Epidermal melanocyte (primary cell): Measurements from ENCODE around the gene PPP1R3A.

Experiments
- DNase-seq: peaks from one replicate; pipeline ENCODE4 v3.0.0; 2011; ENCODE audit warnings: low spot score; ENCODE audit not compliant: insufficient read length

Gene PPP1R3A

DNA sequence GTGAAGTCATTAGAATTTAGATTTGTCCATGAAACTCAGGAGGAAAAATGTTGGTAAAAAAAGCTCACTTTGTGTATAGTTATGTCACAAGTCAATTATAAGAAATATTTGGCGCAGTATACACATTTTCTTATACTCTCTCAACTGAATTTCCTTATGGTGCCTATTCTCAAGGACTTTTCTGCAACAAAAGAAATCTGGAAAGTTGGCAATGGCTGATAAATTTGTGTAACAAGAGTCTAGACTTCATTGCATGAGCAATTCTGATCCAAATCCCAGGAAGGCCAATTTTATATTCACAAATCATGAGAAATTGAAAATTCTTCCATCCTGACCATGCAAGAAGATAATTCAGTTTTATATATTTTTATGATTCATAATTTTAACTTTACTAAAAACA, 35.7 kb downstream of the PPP1R3A start:
- DNase-seq = no peak

DNA sequence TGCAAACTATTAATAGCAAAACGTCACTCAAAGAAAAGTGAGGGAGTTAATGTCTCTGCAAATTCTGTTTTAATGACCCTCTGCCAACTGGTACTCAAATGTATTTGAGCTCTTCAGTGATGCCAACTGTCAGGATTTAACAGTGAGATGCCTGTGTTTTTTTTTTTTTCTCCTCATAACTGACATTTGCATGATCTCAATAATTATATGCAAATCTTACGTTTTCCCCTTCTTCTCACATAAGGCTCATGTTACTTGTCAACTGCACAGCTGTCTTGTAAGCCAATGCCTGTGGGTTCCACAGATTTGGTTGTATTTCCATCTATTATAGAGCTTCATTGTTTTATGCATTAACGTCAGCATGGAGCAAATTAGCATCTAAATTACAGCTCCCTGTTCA, 38.2 kb downstream of the PPP1R3A start:
- no peak for DNase-seq

DNA sequence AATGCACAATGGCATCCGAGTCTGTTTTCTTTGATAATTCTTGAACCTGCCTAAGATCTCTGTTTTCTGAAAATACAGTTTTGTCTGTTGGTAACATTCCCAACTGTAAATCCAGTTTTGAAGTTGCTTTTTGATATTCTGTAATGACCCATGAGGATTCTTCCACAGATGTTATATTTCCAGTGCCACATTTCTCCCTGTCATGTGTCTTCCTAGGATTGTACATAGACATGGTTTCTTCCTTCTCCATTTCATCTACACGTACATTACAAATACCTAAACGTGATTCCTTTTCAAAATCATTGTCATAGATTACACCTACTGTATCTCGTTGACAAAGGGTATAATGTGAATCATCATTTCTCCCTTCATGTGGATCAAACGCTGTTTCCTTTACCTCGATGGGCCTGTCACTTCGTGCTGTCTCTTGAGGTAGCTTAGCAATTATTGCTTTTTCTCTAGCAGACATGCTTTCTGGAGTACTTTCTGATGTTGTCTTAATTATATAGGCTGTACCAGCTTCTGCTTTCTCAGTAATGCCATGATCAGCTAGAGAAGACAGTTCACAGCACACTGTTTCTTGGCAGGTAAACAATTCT, 40.3 kb downstream of the PPP1R3A start:
- DNase-seq = no peak

DNA sequence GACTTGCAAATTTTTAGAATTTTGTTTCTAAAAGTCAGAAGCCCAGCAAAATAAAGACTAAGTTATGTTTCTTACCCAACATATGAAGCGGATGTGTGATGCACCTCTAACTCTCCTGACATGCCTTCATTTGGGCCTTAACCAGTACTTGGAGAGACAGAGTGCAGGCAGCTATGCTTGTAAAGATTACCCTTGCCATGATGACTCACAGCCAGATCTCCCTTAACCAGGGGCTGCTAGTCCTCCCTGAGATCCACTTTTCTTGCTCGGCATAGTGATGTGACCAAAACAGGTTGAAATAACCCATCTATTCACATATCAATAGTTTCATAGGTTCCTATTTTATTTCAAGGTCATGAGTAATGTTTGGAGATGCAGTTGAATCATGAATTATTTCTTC, 43.6 kb downstream of the PPP1R3A start:
- DNase-seq = no peak

DNA sequence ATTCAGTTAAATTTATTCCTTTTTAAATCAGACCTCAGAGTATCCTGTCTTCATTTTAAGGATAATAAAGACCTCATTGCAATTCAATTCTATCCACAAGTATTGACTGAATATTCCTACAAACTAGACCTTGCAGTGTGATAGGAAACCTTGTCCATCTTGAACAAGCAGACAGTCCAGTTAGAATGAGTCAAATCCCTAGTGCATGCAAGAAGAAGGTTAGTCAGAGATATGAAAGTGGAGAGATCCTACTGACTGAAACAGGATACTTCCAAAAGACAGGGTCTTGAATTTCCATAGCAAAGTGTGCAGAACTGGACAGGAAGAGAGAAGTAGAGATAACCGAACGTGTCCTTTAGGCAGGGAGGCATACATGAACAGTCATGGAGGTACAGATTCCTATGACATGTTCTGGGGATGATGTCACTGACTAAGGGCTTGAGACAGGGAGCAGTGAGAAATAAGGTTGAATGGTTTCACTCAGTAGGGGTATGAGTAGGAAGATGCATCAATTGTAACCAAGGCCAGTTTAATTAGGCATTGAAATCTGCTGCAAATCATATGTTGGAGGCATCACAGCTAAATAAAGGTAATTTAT, 45.2 kb downstream of the PPP1R3A start:
- no peak for DNase-seq

DNA sequence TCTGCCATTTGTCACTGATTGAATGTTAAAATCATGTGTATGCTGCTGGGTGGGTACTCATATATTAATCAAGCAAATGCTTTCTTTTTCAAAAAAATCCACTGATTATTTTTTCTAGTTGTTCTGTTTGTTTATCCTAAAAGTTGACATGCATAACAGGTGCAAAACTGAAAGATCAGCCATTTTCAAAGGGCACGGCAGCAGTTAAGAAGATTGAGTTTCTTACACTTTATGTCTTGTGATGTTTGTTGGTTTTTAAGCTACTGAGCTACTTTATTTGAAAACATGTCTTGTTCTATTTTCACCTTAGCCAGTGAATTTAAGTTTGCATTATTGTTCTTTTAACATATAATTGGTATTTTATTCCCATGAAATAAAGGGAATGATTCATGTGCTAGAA, 45.8 kb downstream of the PPP1R3A start:
- DNase-seq = no peak

DNA sequence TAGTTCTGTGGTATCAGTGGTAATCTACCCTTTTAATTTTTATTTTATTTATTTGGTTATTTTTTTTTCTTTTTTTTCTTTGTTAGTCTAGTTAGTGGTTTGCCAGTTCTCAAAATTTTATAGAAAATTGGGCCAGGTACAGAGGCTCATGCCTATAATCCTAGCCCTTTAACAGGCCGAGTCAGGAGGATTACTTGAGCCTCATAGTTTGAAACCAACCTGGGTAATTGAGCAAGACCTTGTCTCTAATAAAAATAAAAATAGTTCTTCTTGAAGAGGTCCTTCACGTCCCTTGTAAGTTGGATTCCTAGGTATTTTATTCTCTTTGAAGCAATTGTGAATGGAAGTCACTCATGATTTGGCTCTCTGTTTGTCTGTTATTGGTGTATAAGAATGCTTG, 51.5 kb downstream of the PPP1R3A start:
- DNase-seq = no peak

DNA sequence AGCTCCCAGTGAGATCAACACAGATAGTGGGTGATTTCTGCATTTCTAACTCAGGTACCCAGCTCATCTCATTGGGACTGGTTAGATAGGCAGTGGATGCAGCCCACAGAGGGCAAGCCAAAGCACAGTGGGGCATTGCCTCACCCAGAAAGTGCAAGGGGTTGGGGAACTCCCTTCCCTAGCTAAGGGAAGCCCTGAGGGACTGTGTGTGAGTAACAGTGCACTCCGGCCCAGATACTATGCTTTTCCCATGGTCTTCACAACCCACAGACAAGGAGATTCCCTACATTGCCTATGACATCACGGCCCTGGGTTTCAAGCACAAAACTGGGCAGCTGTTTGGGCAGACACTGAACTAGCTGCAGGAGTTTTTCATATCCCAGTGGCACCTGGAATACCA, 62.8 kb downstream of the PPP1R3A start:
- no peak for DNase-seq

DNA sequence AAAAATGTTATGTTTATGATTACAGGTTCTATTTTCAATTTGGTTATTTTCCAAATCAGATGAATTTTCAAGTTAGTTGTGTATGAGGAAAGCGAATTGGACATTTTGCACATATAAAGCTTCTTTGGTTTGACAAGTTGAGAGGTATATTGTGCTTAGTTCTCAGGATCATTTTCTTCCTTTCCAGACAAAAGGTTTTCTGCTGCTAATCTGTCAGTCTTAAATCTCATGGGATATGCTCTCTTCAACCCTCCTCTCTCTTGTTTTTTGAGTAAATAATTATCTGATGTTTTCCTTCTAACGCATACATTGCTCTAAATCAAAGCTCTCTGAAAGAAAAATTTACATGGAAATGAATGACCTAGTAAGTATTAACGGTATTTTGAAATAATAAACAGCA, 77.9 kb downstream of the PPP1R3A start:
- no peak for DNase-seq

DNA sequence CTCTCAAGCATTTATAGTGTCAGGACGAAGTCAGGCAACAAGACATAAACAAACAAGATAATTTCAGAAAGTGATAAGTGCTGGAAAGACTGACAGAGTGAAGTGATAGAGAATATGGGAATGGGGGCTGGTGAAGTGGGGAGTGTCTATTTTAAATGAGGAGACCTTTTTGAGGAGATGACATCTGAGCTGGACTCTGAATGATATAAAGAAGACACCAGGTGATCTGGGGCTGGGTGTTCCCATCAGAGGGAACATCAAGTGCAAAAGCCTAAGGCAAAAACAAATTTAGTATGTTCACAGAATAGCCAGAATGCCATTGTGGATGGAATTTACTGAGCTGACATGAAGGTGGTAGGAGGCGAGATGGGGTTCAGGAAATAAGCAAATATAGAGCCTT, 83.4 kb downstream of the PPP1R3A start:
- DNase-seq = no peak

DNA sequence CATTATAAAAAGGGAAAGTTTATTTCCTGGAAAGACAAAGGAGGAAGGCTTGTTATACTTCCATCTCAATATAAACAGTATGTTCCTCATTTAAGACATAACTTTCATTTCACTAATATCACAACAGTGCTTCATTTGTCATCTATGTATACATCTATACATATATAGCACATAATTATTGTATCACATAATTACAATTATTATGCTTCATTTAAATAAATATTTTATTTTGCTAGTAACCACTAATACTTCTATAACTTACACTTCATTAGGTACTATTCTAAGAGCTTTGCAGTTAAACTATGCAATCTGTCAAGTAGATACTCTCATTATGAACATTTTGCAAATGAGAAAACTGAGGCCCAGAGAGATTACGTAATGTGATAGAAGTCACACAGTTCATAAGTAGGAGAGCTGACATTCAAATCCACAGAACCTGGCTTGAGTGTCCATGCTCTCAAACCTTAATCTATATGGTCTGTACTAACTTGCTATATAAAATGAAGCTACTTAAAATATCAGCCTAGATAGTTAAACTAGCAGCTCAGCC, 86.5 kb downstream of the PPP1R3A start:
- DNase-seq = no peak

DNA sequence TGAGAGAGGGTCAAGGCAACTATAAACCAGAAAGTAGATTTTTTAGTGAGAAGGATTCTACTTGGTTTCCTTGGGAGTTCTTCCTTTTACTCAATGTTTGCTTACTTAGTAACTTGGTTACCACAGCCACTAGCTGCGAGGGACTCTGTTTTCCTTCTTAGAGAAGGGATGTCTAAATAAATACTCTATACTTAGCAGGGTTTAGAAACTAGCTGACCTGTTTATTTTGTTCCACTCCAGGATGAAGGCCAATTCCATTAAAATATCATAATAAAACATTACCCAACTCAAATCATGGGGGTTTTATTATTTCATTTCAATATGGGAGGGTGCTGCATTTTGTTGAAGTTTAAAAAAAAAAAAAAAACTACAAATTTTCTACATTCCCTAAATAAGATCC, 87.3 kb downstream of the PPP1R3A start:
- no peak for DNase-seq

DNA sequence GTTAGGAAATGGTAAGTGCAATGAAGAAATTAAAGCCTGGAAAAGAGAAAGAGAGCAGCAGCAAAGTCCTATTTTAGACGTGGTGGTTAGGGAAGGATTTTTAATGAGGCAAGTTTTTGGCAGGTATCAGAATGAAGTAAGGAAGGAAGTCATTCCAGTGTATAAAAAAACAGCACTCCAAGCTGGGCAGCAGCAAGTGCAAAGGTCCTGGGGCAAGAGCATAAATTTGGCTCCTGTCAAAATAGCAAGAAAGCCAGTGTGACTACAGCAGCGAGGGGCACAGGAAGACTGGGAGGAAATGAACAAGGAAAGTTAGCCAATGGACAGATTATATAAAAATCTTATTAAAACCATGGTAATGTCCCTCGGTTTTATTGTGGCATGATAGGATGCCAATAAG, 90.2 kb downstream of the PPP1R3A start:
- DNase-seq = no peak
